OCI-LY7 (cell line): ENCODE measurements around the gene BRPF3.

Experiments
- CTCF ChIP-seq: fragments of 200-600 bp; sonication (generic); conservative IDR thresholded peaks from 2 replicates; pipeline ENCODE4 v1.5.1; 2014; ENCODE audit warnings: mild to moderate bottlenecking, antibody characterized with exemption, low read length, moderate library complexity, mixed read lengths
- EZH2phosphoT487 ChIP-seq: fragments of 200-600 bp; sonication (generic); IDR thresholded peaks from 2 replicates; pipeline ENCODE4 v1.6.1; 2018; ENCODE audit warnings: low read depth, borderline replicate concordance, mild to moderate bottlenecking, mixed run types, antibody characterized with exemption, low read length, moderate library complexity, mixed read lengths

- TF ChIP-seq CTCF (no peak), EZH2phosphoT487 (no peak)
Observed at GRCh38 chr6:36272234-36272633, 75.7 kb downstream of the BRPF3 start.
